PC-9 (cell line): ENCODE data around the gene PLXND1. TPM values are rescaled to one million over a fixed set of nuclear protein-coding genes. Genes with fewer than 3 reads are reported as not detected.

Experiments used
- BruUV-seq: library from RNA; stranded (reverse); fragments of 400-500 nt; replicated peaks from 2 replicates; lab custom pipeline; 2021; lab: Mats Ljungman, UMichigan
- CTCF ChIA-PET: fragments of 300-600 bp; sonication (Branson Sonifier 250); formaldehyde crosslinking; loops from one replicate; lab custom pipeline; 2022; ENCODE audit warnings: antibody characterized with exemption; lab: Charles Lee
- POLR2A ChIA-PET: fragments of 300-600 bp; sonication (Branson Sonifier 250); formaldehyde crosslinking; loops from one replicate; lab custom pipeline; 2022; ENCODE audit warnings: antibody characterized with exemption; ENCODE audit not compliant: unreplicated experiment; lab: Charles Lee
- DNase-seq, 2 experiments: peaks; one replicate each; pipeline versions ENCODE4 v3.0.0 to v3.0.0-alpha.2; 2015 to 2022; ENCODE audit warnings: mixed read lengths in 1 of 2
- H2AFZ ChIP-seq: fragments of 200-600 bp; sonication (generic); 2 replicates; pipeline ENCODE4 v1.8.1; 2017; ENCODE audit warnings: antibody characterized with exemption
- H3F3A ChIP-seq: fragments of 200-600 bp; sonication (generic); 2 replicates; pipeline ENCODE4 v1.8.1; 2017; ENCODE audit warnings: antibody characterized with exemption, mild to moderate bottlenecking, low read depth; ENCODE audit not compliant: insufficient read depth
- H3K27ac ChIP-seq: fragments of 200-600 bp; sonication (generic); 2 replicates; pipeline ENCODE4 v1.6.1; 2016; ENCODE audit warnings: mixed run types
- H3K27me3 ChIP-seq: fragments of 200-600 bp; sonication (generic); 2 replicates; pipeline ENCODE4 v1.6.1; 2016; ENCODE audit warnings: low read depth, mixed run types; ENCODE audit not compliant: insufficient read depth
- H3K36me3 ChIP-seq: fragments of 200-600 bp; sonication (generic); 2 replicates; pipeline ENCODE4 v1.6.1; 2016; ENCODE audit warnings: low read depth, mixed run types
- H3K4me1 ChIP-seq: fragments of 200-600 bp; sonication (generic); replicated peaks from 2 replicates; pipeline ENCODE4 v1.6.1; 2016; ENCODE audit warnings: mixed run types; ENCODE audit not compliant: insufficient read depth
- H3K4me2 ChIP-seq: fragments of 200-600 bp; sonication (generic); 2 replicates; pipeline ENCODE4 v1.6.1; 2017; ENCODE audit warnings: mixed run types
- H3K4me3 ChIP-seq: fragments of 200-600 bp; sonication (generic); 2 replicates; pipeline ENCODE4 v1.6.1; 2016; ENCODE audit warnings: mixed run types
- H3K79me2 ChIP-seq: fragments of 200-600 bp; sonication (generic); 2 replicates; pipeline ENCODE4 v1.6.1; 2017; ENCODE audit warnings: low read depth, mixed run types
- H3K9me2 ChIP-seq: fragments of 200-600 bp; sonication (generic); 2 replicates; pipeline ENCODE4 v1.8.1; 2017; ENCODE audit warnings: mild to moderate bottlenecking; ENCODE audit not compliant: insufficient read depth
- H3K9me3 ChIP-seq: fragments of 200-600 bp; sonication (generic); 2 replicates; pipeline ENCODE4 v1.8.1; 2016; ENCODE audit warnings: low read depth; ENCODE audit not compliant: insufficient read depth
- H4K20me1 ChIP-seq: fragments of 200-600 bp; sonication (generic); 2 replicates; pipeline ENCODE4 v1.8.1; 2017; ENCODE audit not compliant: insufficient read depth
- CTCF ChIP-seq: fragments of 200-600 bp; sonication (generic); conservative IDR thresholded peaks from 2 replicates; pipeline ENCODE4 v1.6.1; 2017; ENCODE audit warnings: mixed run types, antibody characterized with exemption, mild to moderate bottlenecking, moderate library complexity
- EZH2 ChIP-seq: fragments of 200-600 bp; sonication (generic); IDR thresholded peaks from 2 replicates; pipeline ENCODE4 v1.8.0; 2017; ENCODE audit warnings: antibody characterized with exemption, low read depth
- intact Hi-C: fragments of 100-400 bp; cut with micrococcal nuclease; formaldehyde crosslinking; loops from one replicate; pipeline ENCODE4 v1.10.0; 2022; ENCODE audit not compliant: unreplicated experiment
- total RNA-seq: library from RNA; stranded (reverse); gene quantifications from 2 replicates; pipeline ENCODE4 v1.2.3, GENCODE V29; 2021

The PLXND1 gene
- total RNA-seq, 1 experiment from 2014 or later: 44.4 TPM

DNA sequence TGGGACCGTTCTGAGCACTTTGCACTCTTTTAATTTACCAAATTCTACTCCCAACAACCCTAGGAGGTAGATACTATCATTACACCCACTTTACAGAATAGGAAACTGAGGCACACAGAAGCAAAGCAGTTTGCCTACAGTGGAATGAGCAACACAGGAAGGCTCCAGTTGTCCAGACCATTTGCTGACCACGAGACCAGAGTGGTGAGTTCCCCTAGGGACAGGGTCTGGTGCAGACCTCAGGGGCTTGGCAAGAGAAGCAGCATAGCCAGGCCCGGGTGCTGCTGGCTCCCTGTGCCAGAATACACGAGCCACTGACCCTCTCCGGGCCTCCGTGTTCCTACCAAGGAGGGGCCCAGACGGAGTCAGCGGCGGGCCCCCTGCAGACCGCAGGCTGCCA, 26.5 kb downstream of the PLXND1 start:
- Histone ChIP-seq H3K79me2 (no peaks in the 10 kb centered on the region), H3K4me3 (no peak overlapping the region), H3K36me3 (no peaks in the 10 kb centered on the region), H4K20me1 (no peaks in the 10 kb centered on the region), H3K27ac (no peak overlapping the region), H3K9me3 (no peaks in the 10 kb centered on the region), H3K27me3 (no peaks in the 10 kb centered on the region), H3K4me2 (no peak overlapping the region), H3K4me1 (no peaks in the 10 kb centered on the region), H3F3A (no peaks in the 10 kb centered on the region), H2AFZ (no peak overlapping the region), H3K9me2 (no peaks in the 10 kb centered on the region)
- no peak for DNase-seq
- CTCF ChIA-PET: no interaction called here
- intact Hi-C loops: no loop called here
- no TSS peak for BruUV-seq
- TF ChIP-seq CTCF (no peak), EZH2 (no peak)
- POLR2A ChIA-PET: no interaction called here

GRCh38 chr3:129577925-129578786, 28.3 kb downstream of the PLXND1 start:
- ChIA-PET POLR2A (no interaction called here), CTCF (no interaction called here)
- Histone ChIP-seq H3K9me3 (no peaks in the 10 kb centered on the region), H3K4me2 (no peak overlapping the region), H3K27me3 (no peaks in the 10 kb centered on the region), H4K20me1 (no peaks in the 10 kb centered on the region), H3K4me1 (no peaks in the 10 kb centered on the region), H3F3A (no peaks in the 10 kb centered on the region), H3K36me3 (no peaks in the 10 kb centered on the region), H3K4me3 (no peak overlapping the region), H3K27ac (no peak overlapping the region), H3K9me2 (no peaks in the 10 kb centered on the region), H2AFZ (no peak overlapping the region), H3K79me2 (no peaks in the 10 kb centered on the region)
- TF ChIP-seq EZH2 (no peak), CTCF (no peak)
- no TSS peak for BruUV-seq
- intact Hi-C loops: no loop called here
- no peak for DNase-seq

- H3K79me2 ChIP-seq: no peaks in the 10 kb centered on the region
- no peaks in the 10 kb centered on the region for H3K36me3 ChIP-seq
- DNase-seq: no peak
- H3K4me1 ChIP-seq: no peaks in the 10 kb centered on the region
- no peaks in the 10 kb centered on the region for H3K9me2 ChIP-seq
- no peak overlapping the region for H3K4me3 ChIP-seq
- ChIA-PET CTCF (no interaction called here), POLR2A (no interaction called here)
- no peaks in the 10 kb centered on the region for H3K27me3 ChIP-seq
- no TSS peak for BruUV-seq
- no peaks in the 10 kb centered on the region for H3F3A ChIP-seq
- H3K27ac ChIP-seq: no peak overlapping the region
- TF ChIP-seq CTCF: no peak
- no peak for TF ChIP-seq EZH2
- intact Hi-C loops: no loop called here
- no peaks in the 10 kb centered on the region for H4K20me1 ChIP-seq
- no peaks in the 10 kb centered on the region for H3K9me3 ChIP-seq
- no peak overlapping the region for H2AFZ ChIP-seq
- H3K4me2 ChIP-seq: no peak overlapping the region
Observed at GRCh38 chr3:129577366-129577765, 29.1 kb downstream of the PLXND1 start.
